Esophagus muscularis mucosa (tissue), 3 donors: ENCODE data around the gene SORCS2.

Source experiments
- CTCF ChIP-seq, 3 experiments: fragments of 200-600 bp in 2 of 3; fragments of 450-650 bp in 1 of 3; sonication (generic) in 2 of 3; IDR thresholded peaks; one replicate each; pipeline ENCODE4 v1.5.1; 2017 to 2019; ENCODE audit warnings: antibody characterized with exemption in 3 of 3, mild to moderate bottlenecking in 2 of 3, moderate library complexity in 1 of 3
- POLR2A ChIP-seq: fragments of 450-650 bp; IDR thresholded peaks from one replicate; pipeline ENCODE4 v1.6.1; 2017; ENCODE audit warnings: antibody characterized with exemption, moderate library complexity, mild to moderate bottlenecking, low read depth
- POLR2AphosphoS5 ChIP-seq, 2 donors: sonication (generic); formaldehyde crosslinking; IDR thresholded peaks; one replicate each; pipeline ENCODE4 v1.6.1; 2017; ENCODE audit warnings: antibody characterized with exemption in 2 of 2

GRCh38 chr4:7217039-7217438, 24.7 kb downstream of the SORCS2 start:
- TF ChIP-seq CTCF (IDR thresholded peaks at IDR 0.05) (no peak), POLR2AphosphoS5 (IDR thresholded peaks at IDR 0.05) (no peak), POLR2A (no peak)
